ENCODE results near the gene C10orf95.

The C10orf95 gene

GRCh38 chr10:102434394-102435132 is 16.8 kb downstream of the C10orf95 start:
- no peak for DNase-seq (ENCODE audit: low spot score)

- DNase-seq (ENCODE audit: low spot score), result no peak
Observed at GRCh38 chr10:102433619-102434046, 17.7 kb downstream of the C10orf95 start.

- peak; percentile 96 for DNase-seq (ENCODE audit: low spot score)
Observed at GRCh38 chr10:102432162-102432950, 19.0 kb downstream of the C10orf95 start, which contains the start of gene CUEDC2. TSS of gene CUEDC2 (minus strand) at chr10:102432574. CDS start at chr10:102425188, 7,386 bp downstream.

- DNase-seq (ENCODE audit: low spot score), result no peak
Observed at GRCh38 chr10:102431452-102432124, 19.8 kb downstream of the C10orf95 start.

DNA sequence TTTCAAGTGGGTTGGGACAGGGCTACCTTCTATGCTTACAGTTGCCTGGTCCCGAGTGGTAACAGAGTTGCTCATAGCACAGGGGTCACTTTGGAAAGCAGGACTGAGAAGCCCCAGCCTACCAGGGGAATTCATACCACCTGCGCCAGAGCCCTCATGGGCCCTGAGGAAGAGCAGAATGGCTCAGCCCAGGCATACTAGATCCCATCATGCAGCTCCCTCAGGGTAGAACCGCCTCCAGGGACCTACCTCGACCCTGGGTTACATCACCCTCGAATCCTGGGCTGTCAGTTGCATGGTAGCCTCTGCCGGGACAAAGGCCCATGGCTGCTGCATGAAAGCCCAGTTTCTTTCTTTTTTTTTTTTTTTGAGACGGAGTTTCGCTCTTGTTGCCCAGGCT is 21.9 kb downstream of the C10orf95 start:
- no peak for DNase-seq (ENCODE audit: low spot score)

- no peak for DNase-seq (ENCODE audit: low spot score)
Observed at GRCh38 chr10:102426803-102427287, 24.5 kb downstream of the C10orf95 start.

DNA sequence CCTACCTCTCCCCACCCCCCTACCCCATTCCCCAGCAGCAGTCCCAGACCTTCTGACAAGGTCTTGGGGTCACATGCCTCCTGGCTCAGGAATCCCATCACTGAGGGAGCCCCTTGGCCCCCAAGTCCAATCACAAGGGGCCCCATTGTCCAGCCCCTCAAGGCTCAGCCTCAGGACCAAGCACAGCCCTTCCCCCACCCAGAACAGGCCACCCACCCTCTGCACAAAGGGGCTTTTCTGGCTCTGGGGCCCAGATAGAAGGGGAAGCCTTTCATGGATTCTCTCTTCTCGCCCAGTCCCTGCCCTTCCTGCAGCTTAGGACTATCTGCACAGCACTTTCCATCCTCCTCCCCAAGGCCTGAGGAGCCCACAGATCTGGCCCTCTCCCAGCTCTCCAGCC is 25.9 kb downstream of the C10orf95 start:
- DNase-seq (ENCODE audit: low spot score), result no peak

DNA sequence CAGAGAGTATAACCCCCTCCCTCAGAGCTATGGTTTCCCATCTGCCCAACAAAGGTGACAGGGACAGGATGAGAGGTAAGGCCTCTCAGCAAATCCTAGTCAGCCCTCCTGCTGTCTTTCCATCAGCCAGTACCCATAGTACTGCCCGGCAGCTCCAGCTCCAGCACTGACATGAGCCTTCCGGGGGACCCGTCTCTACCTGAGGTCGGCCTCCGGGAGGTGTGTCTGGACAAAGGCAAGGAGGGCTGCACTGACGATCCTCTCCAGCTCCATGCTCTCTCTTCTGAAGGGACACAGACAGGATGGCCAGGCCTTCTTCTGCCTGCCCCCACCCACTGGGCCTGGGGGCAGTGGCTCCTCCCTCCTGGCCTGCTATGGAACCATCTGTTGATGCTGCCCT is 26.4 kb downstream of the C10orf95 start:
- DNase-seq (ENCODE audit: low spot score), result no peak

DNA sequence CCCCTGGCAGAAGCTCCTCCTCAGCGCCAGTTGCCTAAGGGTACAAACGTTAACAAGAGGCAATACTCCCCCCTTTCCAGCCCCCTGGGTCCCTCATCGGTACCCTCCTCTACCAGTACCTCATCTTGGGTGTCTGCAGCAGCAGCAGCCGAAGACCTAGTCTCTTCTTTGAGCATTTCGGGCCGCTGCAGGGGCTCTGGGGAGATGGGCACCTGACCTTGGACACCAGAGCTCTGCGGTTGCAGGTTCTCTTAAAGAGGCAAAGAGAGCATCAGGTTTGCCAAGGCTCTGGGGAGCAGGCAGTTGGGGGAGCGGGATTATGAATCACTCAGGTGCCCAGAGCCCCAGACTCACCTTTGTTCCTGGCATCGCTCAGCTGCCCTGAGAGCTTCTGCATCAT is 27.2 kb downstream of the C10orf95 start:
- DNase-seq (ENCODE audit: low spot score), result no peak

DNA sequence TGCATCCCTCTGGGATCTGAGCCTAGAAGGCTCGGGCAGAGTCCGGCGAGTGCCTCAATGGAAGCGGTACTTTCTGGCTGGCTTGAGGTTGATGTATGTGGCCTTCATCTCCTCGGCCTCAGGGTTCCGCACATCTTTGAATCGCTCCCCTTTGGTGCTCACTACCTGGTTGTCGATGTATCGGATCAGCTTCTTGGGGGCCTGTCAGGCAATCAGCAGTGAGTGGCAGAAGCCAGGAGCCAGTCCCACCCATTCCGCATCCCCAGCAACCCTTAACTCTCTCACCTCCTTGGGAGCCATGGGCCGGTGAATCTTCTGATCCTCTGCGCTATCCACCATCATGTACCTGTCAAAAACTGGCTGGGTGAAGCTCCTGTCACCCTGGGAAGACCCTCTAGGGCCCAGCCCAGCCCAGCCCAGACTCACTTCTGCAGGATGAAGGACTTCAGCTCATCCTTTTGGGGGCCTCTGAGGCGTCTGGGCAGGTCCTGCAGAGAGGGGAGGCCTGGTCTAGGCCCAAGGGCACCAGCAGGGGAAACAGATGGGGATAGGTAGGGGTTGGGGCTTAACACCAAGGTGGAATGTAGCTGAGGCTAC is 27.9 kb downstream of the C10orf95 start:
- no peak for DNase-seq (ENCODE audit: low spot score)

DNA sequence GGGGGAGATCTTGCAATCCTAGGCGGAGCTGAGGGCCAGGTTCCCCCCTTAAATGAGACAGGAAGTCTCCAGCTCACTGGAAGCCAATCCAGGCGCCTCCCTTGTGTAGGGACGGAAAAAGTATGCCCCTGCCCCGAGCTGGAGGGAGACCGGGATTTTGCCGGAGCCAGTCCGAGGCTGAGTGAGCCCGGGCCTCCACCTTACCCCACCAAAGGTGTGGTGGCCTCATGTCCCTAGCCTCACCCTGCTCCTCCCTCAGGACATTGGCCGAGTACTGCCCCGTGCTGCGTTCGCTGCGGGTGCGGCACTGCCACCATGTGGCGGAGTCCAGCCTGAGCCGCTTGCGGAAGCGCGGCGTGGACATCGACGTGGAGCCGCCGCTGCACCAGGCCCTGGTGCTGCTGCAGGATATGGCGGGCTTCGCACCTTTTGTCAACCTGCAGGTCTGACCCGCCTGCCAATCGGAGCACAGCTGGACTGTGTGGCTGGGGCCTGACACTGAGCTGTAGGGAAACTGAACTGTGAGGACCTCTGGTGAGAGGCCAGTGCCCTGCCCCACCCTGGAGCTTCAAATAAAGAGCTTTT is 28.7 kb downstream of the C10orf95 start:
- peak; percentile 43 for DNase-seq (ENCODE audit: low spot score)

- DNase-seq (ENCODE audit: low spot score), result no peak
Observed at GRCh38 chr10:102421757-102422512, 29.4 kb downstream of the C10orf95 start.

DNA sequence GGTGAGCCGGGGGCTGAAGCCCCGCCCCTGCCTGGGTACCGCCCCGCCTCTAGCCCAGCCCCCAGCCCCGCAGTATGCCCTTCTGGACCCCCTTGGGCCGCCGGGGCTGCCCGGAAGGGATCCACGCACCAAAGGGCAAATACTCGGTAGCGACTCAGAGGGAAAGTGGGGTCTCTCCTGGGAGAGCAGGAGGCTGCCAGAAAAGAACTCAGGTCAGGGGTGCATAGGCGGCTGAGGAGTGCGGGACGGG is 29.9 kb downstream of the C10orf95 start:
- DNase-seq (ENCODE audit: low spot score), result no peak

- DNase-seq (ENCODE audit: low spot score), result peak; percentile 95
Observed at GRCh38 chr10:102420714-102421506, 30.4 kb downstream of the C10orf95 start, which contains the start of gene FBXL15. TSS of gene FBXL15 (plus strand) at chr10:102420836. CDS start at chr10:102421130, 294 bp downstream.

DNA sequence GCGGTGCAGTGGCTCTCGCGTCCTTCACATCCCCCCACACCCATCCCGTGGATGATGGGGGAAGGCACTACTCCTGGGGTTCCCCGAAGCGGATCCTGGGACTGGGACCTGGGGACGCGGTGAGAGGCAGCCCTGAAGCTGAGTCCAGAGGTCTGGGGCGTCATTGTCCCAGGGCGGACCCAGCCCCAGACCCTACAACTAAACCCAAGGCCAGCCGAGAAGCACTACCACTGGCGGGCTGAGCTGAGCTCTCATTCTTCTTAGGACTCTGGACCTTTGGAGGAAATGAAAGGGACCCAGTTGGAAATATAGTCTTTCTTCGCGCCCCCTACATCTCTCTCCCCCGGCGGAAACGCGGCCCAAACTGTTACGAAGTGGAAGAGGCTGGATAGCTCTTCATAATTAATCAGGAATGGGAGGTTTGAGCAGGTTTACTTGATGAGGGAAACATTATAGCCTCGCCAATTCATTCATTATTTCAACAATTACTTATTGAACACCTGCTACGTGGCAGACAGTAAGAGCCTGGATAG is 31.1 kb downstream of the C10orf95 start:
- DNase-seq (ENCODE audit: low spot score), result no peak

DNA sequence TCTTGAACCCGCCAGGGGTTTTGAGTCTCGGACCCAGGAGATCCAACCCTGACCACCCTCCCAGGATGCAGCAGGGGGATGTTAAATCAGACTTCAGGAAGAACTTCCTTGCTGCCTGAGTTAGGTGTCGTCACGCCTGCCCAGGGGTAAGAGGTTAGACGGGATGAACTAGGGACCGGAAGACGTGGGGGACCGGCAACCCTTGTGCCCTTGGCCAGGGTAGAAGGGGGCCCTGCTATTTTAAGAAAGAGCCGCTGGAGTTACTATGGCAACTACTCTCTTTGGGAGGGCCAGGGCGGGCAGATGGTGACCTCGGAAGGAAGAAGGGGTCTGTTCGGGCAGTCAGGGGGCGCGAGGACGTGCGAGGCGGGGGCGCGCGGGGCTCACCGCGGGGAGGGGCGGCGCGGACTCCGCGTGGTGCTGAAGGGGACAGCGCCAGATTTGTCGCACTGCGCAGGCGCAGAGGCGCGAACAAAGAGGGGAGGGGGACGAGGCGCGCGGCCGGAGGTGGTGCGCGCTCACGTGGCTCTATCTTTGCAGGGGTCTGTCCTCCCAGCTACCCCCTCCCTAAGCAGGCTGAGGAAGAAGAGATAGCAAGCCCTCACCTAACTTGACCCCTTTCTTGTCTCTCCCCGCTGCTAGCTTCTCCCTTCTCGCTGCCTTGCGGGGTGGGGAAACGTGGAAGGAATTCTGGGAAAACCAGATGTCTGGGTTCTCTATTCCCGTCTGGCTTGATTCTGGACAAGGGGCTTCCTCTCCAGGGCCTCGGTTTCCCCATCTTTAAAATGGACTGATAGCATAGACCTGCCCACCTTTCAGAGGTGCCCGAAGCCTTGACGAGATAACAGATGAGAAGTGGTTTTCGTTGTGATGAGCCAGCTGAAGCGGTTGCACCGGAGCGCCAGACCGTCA is 31.8 kb downstream of the C10orf95 start:
- peak; percentile 69 for DNase-seq (ENCODE audit: low spot score)

GRCh38 chr10:102418622-102419268 is 32.6 kb downstream of the C10orf95 start, which contains the start of gene PSD:
TSS of gene PSD (minus strand) at chr10:102418785. CDS start at chr10:102417038, 1,747 bp downstream.
- peak; percentile 52 for DNase-seq (ENCODE audit: low spot score)

GRCh38 chr10:102416695-102417094 is 34.6 kb downstream of the C10orf95 start:
- DNase-seq (ENCODE audit: low spot score), result no peak
